ENCODE results near the gene SLC5A12. TPM values are rescaled to one million over a fixed set of nuclear protein-coding genes. Genes with fewer than 3 reads are reported as not detected.

SLC5A12 gene
- polyA plus RNA-seq, 6 donors from 2014 or later = not detected

Other genes starting within 250 kb of the SLC5A12 start
- not detected for gene MUC15, start 149.8 kb downstream of the SLC5A12 start, polyA plus RNA-seq (ENCODE audit: low read depth in 6 of 6)